ENCODE measurements around the gene TP53I11.

DNA sequence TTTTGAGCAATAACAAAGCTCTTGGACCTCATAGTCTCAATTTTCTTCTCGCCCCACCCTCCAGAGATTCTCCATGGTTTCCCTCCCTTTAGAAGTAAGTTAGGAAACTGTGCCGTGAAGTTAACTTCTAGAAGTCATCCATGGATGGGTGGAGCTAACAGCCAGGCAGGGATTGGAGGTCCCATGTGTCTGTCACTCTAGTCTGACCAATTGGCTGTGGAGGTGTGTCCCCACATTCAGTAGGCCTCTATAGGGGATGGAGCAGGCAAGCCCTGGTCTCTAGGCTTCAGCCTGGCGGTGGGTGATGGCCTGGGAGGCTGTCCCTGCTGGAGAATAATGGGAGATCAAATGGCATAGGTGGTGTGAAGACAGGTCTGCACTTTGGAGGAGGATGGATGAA, 50.7 kb downstream of the TP53I11 start:
- TF ChIP-seq POLR2A (IDR thresholded peaks at IDR 0.05): no peak
- TF ChIP-seq, protein P1, sequence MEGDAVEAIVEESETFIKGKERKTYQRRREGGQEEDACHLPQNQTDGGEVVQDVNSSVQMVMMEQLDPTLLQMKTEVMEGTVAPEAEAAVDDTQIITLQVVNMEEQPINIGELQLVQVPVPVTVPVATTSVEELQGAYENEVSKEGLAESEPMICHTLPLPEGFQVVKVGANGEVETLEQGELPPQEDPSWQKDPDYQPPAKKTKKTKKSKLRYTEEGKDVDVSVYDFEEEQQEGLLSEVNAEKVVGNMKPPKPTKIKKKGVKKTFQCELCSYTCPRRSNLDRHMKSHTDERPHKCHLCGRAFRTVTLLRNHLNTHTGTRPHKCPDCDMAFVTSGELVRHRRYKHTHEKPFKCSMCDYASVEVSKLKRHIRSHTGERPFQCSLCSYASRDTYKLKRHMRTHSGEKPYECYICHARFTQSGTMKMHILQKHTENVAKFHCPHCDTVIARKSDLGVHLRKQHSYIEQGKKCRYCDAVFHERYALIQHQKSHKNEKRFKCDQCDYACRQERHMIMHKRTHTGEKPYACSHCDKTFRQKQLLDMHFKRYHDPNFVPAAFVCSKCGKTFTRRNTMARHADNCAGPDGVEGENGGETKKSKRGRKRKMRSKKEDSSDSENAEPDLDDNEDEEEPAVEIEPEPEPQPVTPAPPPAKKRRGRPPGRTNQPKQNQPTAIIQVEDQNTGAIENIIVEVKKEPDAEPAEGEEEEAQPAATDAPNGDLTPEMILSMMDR (IDR thresholded peaks at IDR 0.05): no peak
